SK-N-DZ (cell line): Measurements from ENCODE around the gene RIBC1.
"Not testable (repeated sequence)": the region's sequence is repeated elsewhere in the genome, so short reads cannot be mapped to it uniquely, and the experiment has no call there.

Source experiments
- DNase-seq: peaks from one replicate; pipeline ENCODE4 v3.0.0-alpha.2; 2015; ENCODE audit warnings: low spot score

Gene RIBC1

GRCh38 chrX:53435997-53436396 is 13.3 kb downstream of the RIBC1 start:
- peak; percentile 72 for DNase-seq

GRCh38 chrX:53437206-53437605 is 14.5 kb downstream of the RIBC1 start:
- no peak for DNase-seq

GRCh38 chrX:53438174-53438831 is 15.6 kb downstream of the RIBC1 start:
- DNase-seq, result no peak

- no peak for DNase-seq
Measured at GRCh38 chrX:53438832-53439230, 16.2 kb downstream of the RIBC1 start.

- DNase-seq, result no peak
Measured at GRCh38 chrX:53440101-53440500, 17.4 kb downstream of the RIBC1 start.

- no peak for DNase-seq
Measured at GRCh38 chrX:53440621-53441517, 18.2 kb downstream of the RIBC1 start.

- DNase-seq, result peak; percentile 85
Measured at GRCh38 chrX:53441531-53442321, 19.1 kb downstream of the RIBC1 start.

GRCh38 chrX:53442322-53442631 is 19.6 kb downstream of the RIBC1 start:
- no peak for DNase-seq

GRCh38 chrX:53445977-53446376 is 23.3 kb downstream of the RIBC1 start:
- DNase-seq, result peak; percentile 43

- DNase-seq, result no peak
Measured at GRCh38 chrX:53447441-53447840, 24.8 kb downstream of the RIBC1 start.

GRCh38 chrX:53449632-53450031 is 27.0 kb downstream of the RIBC1 start:
- no peak for DNase-seq

GRCh38 chrX:53452812-53453211 is 30.1 kb downstream of the RIBC1 start:
- DNase-seq, result no peak

GRCh38 chrX:53456254-53456653 is 33.6 kb downstream of the RIBC1 start:
- DNase-seq, result no peak

GRCh38 chrX:53458082-53458481 is 35.4 kb downstream of the RIBC1 start:
- no peak for DNase-seq

- DNase-seq, result not testable (repeated sequence)
Measured at GRCh38 chrX:53468659-53469058, 46.0 kb downstream of the RIBC1 start.

- DNase-seq, result no peak
Measured at GRCh38 chrX:53471346-53471745, 48.7 kb downstream of the RIBC1 start.

GRCh38 chrX:53474707-53475106 is 52.0 kb downstream of the RIBC1 start:
- DNase-seq, result no peak

GRCh38 chrX:53476371-53476770 is 53.7 kb downstream of the RIBC1 start:
- DNase-seq, result no peak

GRCh38 chrX:53479301-53479700 is 56.6 kb downstream of the RIBC1 start:
- peak; percentile 25 for DNase-seq
